Cardiac muscle cell (in vitro differentiated cells and primary cell): ENCODE data around the gene SERPINF2. TPM values are rescaled to one million over a fixed set of nuclear protein-coding genes. Genes with fewer than 3 reads are reported as not detected.
"Not testable (repeated sequence)": the region's sequence is repeated elsewhere in the genome, so short reads cannot be mapped to it uniquely, and the experiment has no call there.

Experiments used
- DNase-seq, 2 donors: peaks; one replicate each; pipeline versions ENCODE4 v3.0.0 to v3.0.0-alpha.2; 2010 to 2017; ENCODE audit warnings: low read depth in 1 of 2, low spot score in 1 of 2
- H3K27ac ChIP-seq: fragments of 200-600 bp; sonication (generic); 2 replicates; pipeline ENCODE4 v1.5.1; 2016
- H3K27me3 ChIP-seq: fragments of 200-600 bp; sonication (generic); 2 replicates; pipeline ENCODE4 v1.6.0; 2016; ENCODE audit warnings: control low read depth
- H3K36me3 ChIP-seq: fragments of 200-600 bp; sonication (generic); 2 replicates; pipeline ENCODE4 v1.5.1; 2016; ENCODE audit warnings: control low read depth
- H3K4me1 ChIP-seq: fragments of 200-600 bp; sonication (generic); 2 replicates; pipeline ENCODE4 v1.8.1; 2017; ENCODE audit warnings: low read depth, mild to moderate bottlenecking, mixed run types
- H3K4me3 ChIP-seq: fragments of 200-600 bp; sonication (generic); 2 replicates; pipeline ENCODE4 v1.5.1; 2016; ENCODE audit warnings: mild to moderate bottlenecking
- H3K9me3 ChIP-seq: fragments of 200-600 bp; sonication (generic); 2 replicates; pipeline ENCODE4 v1.5.1; 2017; ENCODE audit warnings: low read depth, mild to moderate bottlenecking, control low read depth
- polyA plus RNA-seq: library from polyadenylated mRNA; unstranded; fragments of >200 nt; fragmentation: Nextera tagmentation; extraction: Ambion mirVana; gene quantifications from 2 replicates; pipeline ENCODE4 v1.2.1, GENCODE V29; 2016
- total RNA-seq: library from RNA; depleted of rRNA; stranded (reverse); fragments of >200 nt; gene quantifications from 2 replicates; pipeline ENCODE4 v1.2.3, GENCODE V29; 2016
- TF ChIP-seq, protein P1 (sequence below): IDR thresholded peaks from 2 replicates; pipeline ENCODE4 v1.5.1; 2012; ENCODE audit warnings: low read depth, mild to moderate bottlenecking, low read length

The SERPINF2 gene
- total and polyA plus RNA-seq, 2 experiments from 2014 or later, result 2.2 TPM; not detected in 1

DNA sequence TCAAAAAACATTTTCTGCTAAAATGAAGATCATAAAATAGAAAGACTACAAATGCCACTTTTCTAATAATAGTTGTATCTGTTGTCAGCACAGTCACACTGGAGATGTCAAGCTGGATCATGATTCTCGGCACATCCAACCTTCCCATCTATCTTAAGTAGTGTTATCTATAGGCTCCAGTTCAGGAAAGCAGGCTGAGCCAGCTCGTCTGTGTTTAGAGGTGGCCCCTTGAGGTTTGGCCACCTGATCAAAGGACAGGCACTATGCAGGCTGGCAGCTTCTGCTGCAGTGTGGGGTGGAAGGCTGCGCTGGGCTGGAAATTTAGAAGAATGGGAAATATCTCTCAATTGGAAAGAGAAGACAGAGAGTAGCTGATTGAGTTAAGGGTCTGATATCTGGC is 54.7 kb downstream of the SERPINF2 start:
- Histone ChIP-seq H3K4me1 (peaks cover 17% of the 10 kb centered on the region), H3K36me3 (peaks cover 9% of the 10 kb centered on the region), H3K27ac (peak overlapping the region; percentile 90), H3K9me3 (no peaks in the 10 kb centered on the region), H3K27me3 (no peaks in the 10 kb centered on the region), H3K4me3 (no peak overlapping the region)
- TF ChIP-seq, protein P1, sequence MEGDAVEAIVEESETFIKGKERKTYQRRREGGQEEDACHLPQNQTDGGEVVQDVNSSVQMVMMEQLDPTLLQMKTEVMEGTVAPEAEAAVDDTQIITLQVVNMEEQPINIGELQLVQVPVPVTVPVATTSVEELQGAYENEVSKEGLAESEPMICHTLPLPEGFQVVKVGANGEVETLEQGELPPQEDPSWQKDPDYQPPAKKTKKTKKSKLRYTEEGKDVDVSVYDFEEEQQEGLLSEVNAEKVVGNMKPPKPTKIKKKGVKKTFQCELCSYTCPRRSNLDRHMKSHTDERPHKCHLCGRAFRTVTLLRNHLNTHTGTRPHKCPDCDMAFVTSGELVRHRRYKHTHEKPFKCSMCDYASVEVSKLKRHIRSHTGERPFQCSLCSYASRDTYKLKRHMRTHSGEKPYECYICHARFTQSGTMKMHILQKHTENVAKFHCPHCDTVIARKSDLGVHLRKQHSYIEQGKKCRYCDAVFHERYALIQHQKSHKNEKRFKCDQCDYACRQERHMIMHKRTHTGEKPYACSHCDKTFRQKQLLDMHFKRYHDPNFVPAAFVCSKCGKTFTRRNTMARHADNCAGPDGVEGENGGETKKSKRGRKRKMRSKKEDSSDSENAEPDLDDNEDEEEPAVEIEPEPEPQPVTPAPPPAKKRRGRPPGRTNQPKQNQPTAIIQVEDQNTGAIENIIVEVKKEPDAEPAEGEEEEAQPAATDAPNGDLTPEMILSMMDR, result no peak
- peak in 1 of 2 donors; percentile 46 for DNase-seq

DNA sequence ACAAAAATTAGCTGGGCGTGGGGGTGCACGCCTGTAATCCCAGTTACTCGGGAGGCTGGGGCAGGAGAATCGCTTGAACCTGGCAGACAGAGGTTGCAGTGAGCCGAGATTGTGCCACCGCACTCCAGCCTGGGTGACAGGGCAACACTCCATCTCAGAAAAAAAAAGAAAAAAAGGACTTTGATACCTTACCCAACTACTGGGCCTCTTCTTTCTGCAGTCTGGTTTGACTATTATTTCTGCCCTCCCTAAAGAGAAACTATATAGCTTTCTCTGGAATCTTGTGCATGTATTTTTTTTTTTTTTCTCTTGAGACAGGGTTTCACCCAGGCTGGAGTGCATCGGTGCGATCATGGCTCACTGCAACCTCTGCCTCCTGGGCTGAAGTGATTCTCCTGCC is 55.2 kb downstream of the SERPINF2 start:
- H3K27ac ChIP-seq, result peak overlapping the region; percentile 90
- H3K4me3 ChIP-seq, H3K27me3 ChIP-seq, H3K36me3 ChIP-seq, DNase-seq, H3K9me3 ChIP-seq: not testable (repeated sequence)
- peaks cover 17% of the 10 kb centered on the region for H3K4me1 ChIP-seq

DNA sequence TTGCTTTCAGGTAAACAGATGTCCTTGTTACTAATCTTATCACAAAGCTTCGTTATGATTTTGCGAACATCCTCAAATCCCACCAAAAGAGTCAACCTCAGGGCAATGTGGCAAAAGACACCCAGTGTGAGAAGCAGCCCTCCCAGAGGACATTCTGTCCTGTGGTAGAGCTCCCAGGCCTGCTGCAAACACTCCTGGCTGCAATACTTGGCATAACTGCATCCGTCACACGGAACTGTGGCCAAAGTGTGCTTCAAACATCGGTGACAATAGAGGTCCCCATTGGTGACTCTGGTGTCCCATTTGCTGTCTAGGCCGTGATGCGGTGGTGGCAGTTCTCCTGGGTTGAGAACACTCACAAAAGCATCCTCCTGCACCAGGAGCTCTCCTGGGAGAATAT is 57.6 kb downstream of the SERPINF2 start:
- no peak for DNase-seq
- peaks cover 17% of the 10 kb centered on the region for H3K4me1 ChIP-seq
- TF ChIP-seq, protein P1, result no peak

DNA sequence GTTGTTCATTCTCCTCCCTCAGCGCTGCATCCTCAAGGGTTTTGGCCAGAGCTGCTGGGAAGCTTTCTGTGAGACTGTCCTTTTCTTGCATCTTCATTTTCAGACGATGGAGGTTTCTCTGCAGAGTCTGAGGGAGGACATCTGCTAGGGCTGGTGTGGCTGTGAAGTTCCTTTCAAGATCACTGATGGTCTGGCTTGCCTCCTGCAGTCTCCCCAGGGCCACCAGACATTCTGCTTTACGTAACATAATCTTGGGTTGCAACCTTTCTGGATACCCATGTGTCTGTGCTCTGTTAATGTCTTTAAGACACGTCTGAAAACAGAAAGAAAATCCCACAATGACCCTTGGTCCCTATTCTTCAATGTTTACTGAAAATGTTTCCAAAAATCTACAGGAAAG is 58.0 kb downstream of the SERPINF2 start:
- H3K36me3 ChIP-seq, result peaks cover 17% of the 10 kb centered on the region
- peak overlapping the region; percentile 25 for H3K27ac ChIP-seq
- H3K4me3 ChIP-seq, result no peak overlapping the region
- H3K27me3 ChIP-seq, result no peaks in the 10 kb centered on the region
- no peaks in the 10 kb centered on the region for H3K9me3 ChIP-seq
- H3K4me1 ChIP-seq, result peaks cover 17% of the 10 kb centered on the region
- TF ChIP-seq, protein P1, result no peak
- DNase-seq, result no peak

More for the DNA sequence above, 57.6 kb downstream of the SERPINF2 start:
- no peaks in the 10 kb centered on the region for H3K9me3 ChIP-seq
- peaks cover 17% of the 10 kb centered on the region for H3K36me3 ChIP-seq
- H3K27me3 ChIP-seq, result no peaks in the 10 kb centered on the region
- H3K4me3 ChIP-seq, result no peak overlapping the region
- peak overlapping the region; percentile 25 for H3K27ac ChIP-seq

DNA sequence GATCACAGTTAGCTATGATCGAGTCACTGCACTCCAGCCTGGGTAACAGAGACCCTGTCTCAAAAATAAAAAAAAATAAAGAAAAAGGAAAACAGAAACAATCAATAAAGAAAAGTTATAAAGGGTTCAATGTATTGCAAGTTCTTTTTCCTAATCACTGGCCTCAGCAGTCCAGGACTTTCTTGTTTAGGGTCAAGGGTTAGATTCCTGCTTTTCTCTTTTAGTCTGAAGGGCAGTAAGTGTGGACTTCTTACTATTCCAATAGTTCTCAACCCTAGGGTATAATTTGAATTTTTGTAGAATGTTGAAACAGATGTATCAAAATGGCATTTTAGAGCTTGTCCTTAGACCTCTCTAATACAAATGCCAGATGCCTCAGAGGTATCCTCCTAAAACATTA is 59.8 kb downstream of the SERPINF2 start:
- TF ChIP-seq, protein P1, result no peak

DNA sequence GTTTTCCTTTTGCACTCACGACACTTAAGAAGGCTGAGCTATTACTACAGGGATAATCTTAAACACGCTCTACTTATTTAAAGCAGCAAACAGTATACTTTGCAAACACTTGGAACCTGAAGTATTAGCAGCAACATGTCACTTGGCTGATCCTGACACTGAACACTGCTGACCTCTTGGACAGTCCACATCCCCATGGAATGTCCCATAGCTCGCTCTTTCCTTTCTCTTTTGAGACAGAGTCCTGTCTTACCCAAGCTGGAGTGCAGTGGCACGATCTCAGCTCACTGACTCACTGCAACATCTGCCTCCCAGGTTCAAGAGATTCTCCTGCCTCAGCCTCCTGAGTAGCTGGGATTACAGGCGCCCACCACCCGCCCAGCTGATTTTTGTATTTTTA is 60.6 kb downstream of the SERPINF2 start:
- DNase-seq, result no peak
- no peak overlapping the region for H3K4me3 ChIP-seq
- H3K36me3 ChIP-seq, result peaks cover 17% of the 10 kb centered on the region
- no peaks in the 10 kb centered on the region for H3K9me3 ChIP-seq
- H3K4me1 ChIP-seq, result no peaks in the 10 kb centered on the region
- TF ChIP-seq, protein P1, result no peak
- H3K27me3 ChIP-seq, result no peaks in the 10 kb centered on the region
- H3K27ac ChIP-seq, result no peak overlapping the region

More for the DNA sequence above, 59.8 kb downstream of the SERPINF2 start:
- DNase-seq, result no peak
- Histone ChIP-seq H3K9me3 (no peaks in the 10 kb centered on the region), H3K4me3 (no peak overlapping the region), H3K27me3 (no peaks in the 10 kb centered on the region), H3K27ac (no peak overlapping the region), H3K36me3 (peaks cover 17% of the 10 kb centered on the region), H3K4me1 (peaks cover 8% of the 10 kb centered on the region)

Other genes with a start within 250 kb of the SERPINF2 start
- 22.5 and 24.6 TPM in 2 replicates for gene INPP5K, start 226.3 kb upstream of the SERPINF2 start, total RNA-seq
- gene INPP5K, start 226.3 kb upstream of the SERPINF2 start, polyA plus RNA-seq, result 13.8 and 18.1 TPM in 2 replicates
- 33.1 and 33.6 TPM in 2 replicates for gene PITPNA, start 180.1 kb upstream of the SERPINF2 start, total RNA-seq
- gene PITPNA, start 180.1 kb upstream of the SERPINF2 start, polyA plus RNA-seq, result 68.0 and 75.4 TPM in 2 replicates
- gene SLC43A2, start 114.0 kb upstream of the SERPINF2 start, total RNA-seq, result 3.0 and 5.3 TPM in 2 replicates
- 2.5 and 4.7 TPM in 2 replicates for gene SLC43A2, start 114.0 kb upstream of the SERPINF2 start, polyA plus RNA-seq
- 7.6 and 9.8 TPM in 2 replicates for gene SCARF1, start 97.1 kb upstream of the SERPINF2 start, total RNA-seq
- 1.8 and 3.2 TPM in 2 replicates for gene SCARF1, start 97.1 kb upstream of the SERPINF2 start, polyA plus RNA-seq
- gene RILP, start 93.0 kb upstream of the SERPINF2 start, total RNA-seq, result 63.0 and 79.4 TPM in 2 replicates
- 31.7 and 38.9 TPM in 2 replicates for gene RILP, start 93.0 kb upstream of the SERPINF2 start, polyA plus RNA-seq
- 118 and 137 TPM in 2 replicates for gene PRPF8, start 58.0 kb upstream of the SERPINF2 start, total RNA-seq
- 170 and 182 TPM in 2 replicates for gene PRPF8, start 58.0 kb upstream of the SERPINF2 start, polyA plus RNA-seq
- gene TLCD2, start 32.5 kb upstream of the SERPINF2 start, total RNA-seq, result 2.1 and 3.1 TPM in 2 replicates
- 0.89 and 1.4 TPM in 2 replicates for gene TLCD2, start 32.5 kb upstream of the SERPINF2 start, polyA plus RNA-seq
- gene WDR81, start 18.2 kb upstream of the SERPINF2 start, total RNA-seq, result 14.2 and 23.1 TPM in 2 replicates
- gene WDR81, start 18.2 kb upstream of the SERPINF2 start, polyA plus RNA-seq, result 7.4 and 9.5 TPM in 2 replicates
- 102 and 134 TPM in 2 replicates for gene SERPINF1, start 19.2 kb downstream of the SERPINF2 start, total RNA-seq
- 73.1 and 109 TPM in 2 replicates for gene SERPINF1, start 19.2 kb downstream of the SERPINF2 start, polyA plus RNA-seq
- 7.7 and 19.2 TPM in 2 replicates for gene SMYD4, start 87.0 kb downstream of the SERPINF2 start, total RNA-seq
- 14.4 and 24.2 TPM in 2 replicates for gene SMYD4, start 87.0 kb downstream of the SERPINF2 start, polyA plus RNA-seq
- gene RPA1, start 87.1 kb downstream of the SERPINF2 start, total RNA-seq, result 42.5 and 50.0 TPM in 2 replicates
- gene RPA1, start 87.1 kb downstream of the SERPINF2 start, polyA plus RNA-seq, result 78.9 and 102 TPM in 2 replicates